ENCODE measurements around the gene SZRD1. TPM values are rescaled to one million over a fixed set of nuclear protein-coding genes. Genes with fewer than 3 reads are reported as not detected.
A peak's percentile ranks its signal among the peaks of the same experiment; 100 is the strongest.

The SZRD1 gene
- total RNA-seq, 2 donors from 2014 or later, result 145 to 151 TPM

- no peak for DNase-seq
Observed at GRCh38 chr1:16374266-16374665, 7.2 kb downstream of the SZRD1 start.

GRCh38 chr1:16375521-16376340 is 8.7 kb downstream of the SZRD1 start:
- H3K9me3 Mint-ChIP-seq, result no peaks in the 10 kb centered on the region
- DNase-seq (no peak), ATAC-seq (replicated peaks in 1 of 2) (no peak)
- H3K27me3 Mint-ChIP-seq (ENCODE audit: low read depth), result no peaks in the 10 kb centered on the region
- peaks cover 8 to 14% of the 10 kb centered on the region in 2 donors for H3K36me3 Mint-ChIP-seq (ENCODE audit: insufficient read depth in 2 of 2)
- peak overlapping the region; percentile 49 for H3K27ac Mint-ChIP-seq
- peaks cover 63% of the 10 kb centered on the region for H3K4me1 Mint-ChIP-seq (ENCODE audit: low read depth)
- H3K4me3 Mint-ChIP-seq, result no peak overlapping the region

More at GRCh38 chr1:16374266-16374665, 7.2 kb downstream of the SZRD1 start:
- H3K4me3 Mint-ChIP-seq, result peak overlapping the region; percentile 20 to 31
- H3K27ac Mint-ChIP-seq, result peak overlapping the region; percentile 50
- no peak for ATAC-seq (replicated peaks in 1 of 2)
- H3K4me1 Mint-ChIP-seq (ENCODE audit: low read depth), result peaks cover 74% of the 10 kb centered on the region
- peaks cover 8 to 15% of the 10 kb centered on the region in 2 donors for H3K36me3 Mint-ChIP-seq (ENCODE audit: insufficient read depth in 2 of 2)
- H3K27me3 Mint-ChIP-seq (ENCODE audit: low read depth), result no peaks in the 10 kb centered on the region
- no peaks in the 10 kb centered on the region for H3K9me3 Mint-ChIP-seq

GRCh38 chr1:16376971-16377370 is 9.9 kb downstream of the SZRD1 start:
- H3K27ac Mint-ChIP-seq, result no peak overlapping the region
- H3K9me3 Mint-ChIP-seq, result no peaks in the 10 kb centered on the region
- no peaks in the 10 kb centered on the region for H3K27me3 Mint-ChIP-seq (ENCODE audit: low read depth)
- no peak for ATAC-seq (replicated peaks in 1 of 2)
- no peak for DNase-seq
- H3K4me3 Mint-ChIP-seq, result no peak overlapping the region
- peaks cover 5 to 10% of the 10 kb centered on the region in 2 donors for H3K36me3 Mint-ChIP-seq (ENCODE audit: insufficient read depth in 2 of 2)
- H3K4me1 Mint-ChIP-seq (ENCODE audit: low read depth), result peaks cover 51% of the 10 kb centered on the region

GRCh38 chr1:16378443-16378842 is 11.4 kb downstream of the SZRD1 start:
- H3K4me1 Mint-ChIP-seq (ENCODE audit: low read depth), result peaks cover 45% of the 10 kb centered on the region
- ATAC-seq (replicated peaks in 1 of 2), result no peak
- no peak overlapping the region for H3K27ac Mint-ChIP-seq
- H3K9me3 Mint-ChIP-seq, result no peaks in the 10 kb centered on the region
- H3K27me3 Mint-ChIP-seq (ENCODE audit: low read depth), result no peaks in the 10 kb centered on the region
- no peak overlapping the region for H3K4me3 Mint-ChIP-seq
- peaks cover 3 to 6% of the 10 kb centered on the region in 2 donors for H3K36me3 Mint-ChIP-seq (ENCODE audit: insufficient read depth in 2 of 2)
- DNase-seq, result no peak

- Mint-ChIP-seq H3K27ac (no peak overlapping the region), H3K4me3 (no peak overlapping the region), H3K9me3 (no peaks in the 10 kb centered on the region), H3K4me1 (ENCODE audit: low read depth) (peaks cover 42% of the 10 kb centered on the region), H3K36me3 (ENCODE audit: insufficient read depth in 2 of 2) (peaks cover 3 to 4% of the 10 kb centered on the region in 2 donors), H3K27me3 (ENCODE audit: low read depth) (no peaks in the 10 kb centered on the region)
- no peak for DNase-seq
- no peak for ATAC-seq (replicated peaks in 1 of 2)
Observed at GRCh38 chr1:16380868-16381267, 13.8 kb downstream of the SZRD1 start.

GRCh38 chr1:16383888-16384287 is 16.8 kb downstream of the SZRD1 start:
- Mint-ChIP-seq H3K36me3 (ENCODE audit: insufficient read depth in 2 of 2) (peaks cover 1 to 3% of the 10 kb centered on the region in 2 donors), H3K4me3 (peak overlapping the region in 1 of 2 donors; percentile 41), H3K27ac (no peak overlapping the region), H3K9me3 (no peaks in the 10 kb centered on the region), H3K27me3 (ENCODE audit: low read depth) (no peaks in the 10 kb centered on the region), H3K4me1 (ENCODE audit: low read depth) (peaks cover 47% of the 10 kb centered on the region)
- DNase-seq (no peak), ATAC-seq (replicated peaks in 1 of 2) (no peak)

GRCh38 chr1:16385659-16386453 is 18.8 kb downstream of the SZRD1 start:
- H3K4me1 Mint-ChIP-seq (ENCODE audit: low read depth), result peaks cover 58% of the 10 kb centered on the region
- H3K9me3 Mint-ChIP-seq, result no peaks in the 10 kb centered on the region
- DNase-seq (no peak), ATAC-seq (replicated peaks in 1 of 2) (peak; percentile 10 to 16)
- H3K27ac Mint-ChIP-seq, result peak overlapping the region; percentile 21
- peaks cover 1 to 3% of the 10 kb centered on the region in 2 donors for H3K36me3 Mint-ChIP-seq (ENCODE audit: insufficient read depth in 2 of 2)
- H3K4me3 Mint-ChIP-seq, result peak overlapping the region; percentile 82 to 90
- no peaks in the 10 kb centered on the region for H3K27me3 Mint-ChIP-seq (ENCODE audit: low read depth)

- no peaks in the 10 kb centered on the region for H3K27me3 Mint-ChIP-seq (ENCODE audit: low read depth)
- DNase-seq, result no peak
- H3K9me3 Mint-ChIP-seq, result no peaks in the 10 kb centered on the region
- H3K27ac Mint-ChIP-seq, result peak overlapping the region; percentile 6
- H3K36me3 Mint-ChIP-seq (ENCODE audit: insufficient read depth in 2 of 2), result peaks cover 1 to 3% of the 10 kb centered on the region in 2 donors
- ATAC-seq (replicated peaks in 1 of 2), result peak; percentile 32 to 57
- peaks cover 66% of the 10 kb centered on the region for H3K4me1 Mint-ChIP-seq (ENCODE audit: low read depth)
- H3K4me3 Mint-ChIP-seq, result peak overlapping the region; percentile 82 to 90
Observed at GRCh38 chr1:16386454-16387113, 19.5 kb downstream of the SZRD1 start.

GRCh38 chr1:16387201-16388188 is 20.5 kb downstream of the SZRD1 start:
- peak in 1 of 2 donors; percentile 31 for ATAC-seq (replicated peaks in 1 of 2)
- H3K4me1 Mint-ChIP-seq (ENCODE audit: low read depth), result peaks cover 75% of the 10 kb centered on the region
- H3K4me3 Mint-ChIP-seq, result peak overlapping the region; percentile 82 to 90
- DNase-seq, result no peak
- peak overlapping the region; percentile 77 for H3K27ac Mint-ChIP-seq
- peaks cover 1 to 4% of the 10 kb centered on the region in 2 donors for H3K36me3 Mint-ChIP-seq (ENCODE audit: insufficient read depth in 2 of 2)
- no peaks in the 10 kb centered on the region for H3K27me3 Mint-ChIP-seq (ENCODE audit: low read depth)
- H3K9me3 Mint-ChIP-seq, result no peaks in the 10 kb centered on the region

GRCh38 chr1:16391411-16391810 is 24.4 kb downstream of the SZRD1 start:
- no peaks in the 10 kb centered on the region for H3K27me3 Mint-ChIP-seq (ENCODE audit: low read depth)
- ATAC-seq (replicated peaks in 1 of 2) (peak; percentile 61 to 84), DNase-seq (peak; percentile 34 to 49)
- H3K27ac Mint-ChIP-seq, result peak overlapping the region; percentile 97
- H3K4me3 Mint-ChIP-seq, result peak overlapping the region; percentile 25
- peaks cover 3 to 13% of the 10 kb centered on the region in 2 donors for H3K36me3 Mint-ChIP-seq (ENCODE audit: insufficient read depth in 2 of 2)
- H3K9me3 Mint-ChIP-seq, result no peaks in the 10 kb centered on the region
- peaks cover 53% of the 10 kb centered on the region for H3K4me1 Mint-ChIP-seq (ENCODE audit: low read depth)

- peak overlapping the region in 1 of 2 donors; percentile 46 for H3K4me3 Mint-ChIP-seq
- ATAC-seq (replicated peaks in 1 of 2) (no peak), DNase-seq (no peak)
- peaks cover 3 to 14% of the 10 kb centered on the region in 2 donors for H3K36me3 Mint-ChIP-seq (ENCODE audit: insufficient read depth in 2 of 2)
- peaks cover 52% of the 10 kb centered on the region for H3K4me1 Mint-ChIP-seq (ENCODE audit: low read depth)
- no peaks in the 10 kb centered on the region for H3K9me3 Mint-ChIP-seq
- H3K27ac Mint-ChIP-seq, result peak overlapping the region; percentile 97
- H3K27me3 Mint-ChIP-seq (ENCODE audit: low read depth), result no peaks in the 10 kb centered on the region
Observed at GRCh38 chr1:16392740-16393569, 25.9 kb downstream of the SZRD1 start.
